Caco-2 (cell line): ENCODE results near the gene PACS2. TPM values are rescaled to one million over a fixed set of nuclear protein-coding genes. Genes with fewer than 3 reads are reported as not detected.

Experiments
- BruUV-seq: library from RNA; stranded (reverse); fragments of 400-500 nt; replicated peaks from 2 replicates; lab custom pipeline; 2021; lab: Mats Ljungman, UMichigan
- CTCF ChIA-PET: fragments of 300-600 bp; sonication (Branson Sonifier 250); formaldehyde crosslinking; loops from one replicate; lab custom pipeline; 2022; ENCODE audit warnings: antibody characterized with exemption; lab: Charles Lee
- POLR2A ChIA-PET: fragments of 300-600 bp; sonication (Branson Sonifier 250); formaldehyde crosslinking; loops from one replicate; lab custom pipeline; 2022; ENCODE audit warnings: antibody characterized with exemption; lab: Charles Lee
- DNase-seq, 2 experiments: peaks; one replicate each; pipeline versions ENCODE4 v3.0.0 to v3.0.0-alpha.2; 2020 to 2022
- H3K27me3 ChIP-seq: replicated peaks from 2 replicates; pipeline ENCODE4 v1.6.0; 2011; ENCODE audit warnings: low read length; ENCODE audit not compliant: control insufficient read depth, insufficient read depth
- H3K36me3 ChIP-seq: 2 replicates; pipeline ENCODE4 v1.5.1; 2011; ENCODE audit warnings: low read length; ENCODE audit not compliant: control insufficient read depth, insufficient read depth
- H3K4me1 ChIP-seq: fragments of 250-450 bp; sonication (Bioruptor Pico); 2 replicates; pipeline ENCODE4 v1.5.1; 2020; ENCODE audit warnings: mild to moderate bottlenecking
- H3K4me3 ChIP-seq: 2 replicates; pipeline ENCODE4 v1.5.1; 2011; ENCODE audit warnings: low read depth, mild to moderate bottlenecking, control low read depth, low read length
- H3K9me3 ChIP-seq: fragments of 250-450 bp; sonication (Bioruptor Pico); 2 replicates; pipeline ENCODE4 v1.5.1; 2020; ENCODE audit warnings: mild to moderate bottlenecking, moderate library complexity
- H3K27ac Mint-ChIP-seq: one replicate; pipeline ENCODE4 v1.8.0; 2022; ENCODE audit warnings: mixed read lengths; ENCODE audit not compliant: unreplicated experiment
- H3K27me3 Mint-ChIP-seq: one replicate; pipeline ENCODE4 v1.8.0; 2022; ENCODE audit warnings: mixed read lengths; ENCODE audit not compliant: insufficient read depth, unreplicated experiment
- H3K36me3 Mint-ChIP-seq: one replicate; pipeline ENCODE4 v1.8.0; 2022; ENCODE audit warnings: mild to moderate bottlenecking, mixed read lengths; ENCODE audit not compliant: insufficient read depth, unreplicated experiment
- H3K4me1 Mint-ChIP-seq: one replicate; pipeline ENCODE4 v1.8.0; 2022; ENCODE audit warnings: low read depth, mixed read lengths; ENCODE audit not compliant: unreplicated experiment
- H3K4me3 Mint-ChIP-seq: one replicate; pipeline ENCODE4 v1.8.0; 2022; ENCODE audit warnings: mild to moderate bottlenecking, moderate library complexity, mixed read lengths; ENCODE audit not compliant: unreplicated experiment
- H3K9me3 Mint-ChIP-seq: one replicate; pipeline ENCODE4 v1.8.0; 2022; ENCODE audit warnings: mixed read lengths; ENCODE audit not compliant: unreplicated experiment
- intact Hi-C: fragments of 100-400 bp; cut with micrococcal nuclease; formaldehyde crosslinking; loops from one replicate; pipeline ENCODE4 v1.10.0; 2022; ENCODE audit not compliant: unreplicated experiment
- total RNA-seq: library from RNA; stranded (reverse); gene quantifications from 2 replicates; pipeline ENCODE4 v1.2.3, GENCODE V29; 2022
- TF ChIP-seq, protein P1 (sequence below), 2 experiments: fragments of 200-600 bp in 1 of 2; IDR thresholded peaks; 1 replicate in 1 of 2; 2 replicates in 1 of 2; pipeline versions ENCODE4 v1.5.1 to v1.8.0; 2011 to 2022; ENCODE audit warnings: antibody characterized with exemption in 1 of 2, control low read depth in 1 of 2, inconsistent platforms in 1 of 2, low read depth in 1 of 2, low read length in 1 of 2, mild to moderate bottlenecking in 1 of 2, moderate library complexity in 1 of 2; ENCODE audit not compliant: insufficient read depth in 1 of 2, severe bottlenecking in 1 of 2, unreplicated experiment in 1 of 2

PACS2 gene
- total RNA-seq, 1 experiment from 2014 or later = 58.1 TPM

DNA sequence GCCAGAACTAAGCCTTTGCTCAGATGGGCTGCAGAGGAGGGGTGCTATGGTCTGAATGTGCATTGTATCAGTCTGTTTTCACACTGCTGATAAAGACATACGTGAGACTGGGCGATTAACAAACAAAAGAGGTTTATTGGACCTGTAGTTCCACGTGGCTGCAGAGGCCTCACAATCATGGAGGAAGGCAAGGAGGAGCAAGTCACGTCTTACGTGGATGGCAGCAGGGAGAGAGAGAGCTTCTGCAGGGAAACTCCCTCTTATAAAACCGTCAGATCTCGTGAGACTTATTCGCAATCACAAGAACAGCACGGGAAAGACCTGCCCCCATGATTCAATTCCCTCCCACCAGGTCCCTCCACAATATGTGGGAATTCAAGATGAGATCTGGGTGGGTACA is 10.0 kb upstream of the PACS2 start:
- Histone ChIP-seq H3K9me3 (no peaks in the 10 kb centered on the region), H3K4me3 (no peak overlapping the region), H3K4me1 (no peaks in the 10 kb centered on the region), H3K36me3 (no peaks in the 10 kb centered on the region), H3K27me3 (no peaks in the 10 kb centered on the region)
- CTCF ChIA-PET = no interaction called here
- no peaks in the 10 kb centered on the region for H3K27me3 Mint-ChIP-seq
- intact Hi-C loops = no loop called here
- TF ChIP-seq, protein P1, sequence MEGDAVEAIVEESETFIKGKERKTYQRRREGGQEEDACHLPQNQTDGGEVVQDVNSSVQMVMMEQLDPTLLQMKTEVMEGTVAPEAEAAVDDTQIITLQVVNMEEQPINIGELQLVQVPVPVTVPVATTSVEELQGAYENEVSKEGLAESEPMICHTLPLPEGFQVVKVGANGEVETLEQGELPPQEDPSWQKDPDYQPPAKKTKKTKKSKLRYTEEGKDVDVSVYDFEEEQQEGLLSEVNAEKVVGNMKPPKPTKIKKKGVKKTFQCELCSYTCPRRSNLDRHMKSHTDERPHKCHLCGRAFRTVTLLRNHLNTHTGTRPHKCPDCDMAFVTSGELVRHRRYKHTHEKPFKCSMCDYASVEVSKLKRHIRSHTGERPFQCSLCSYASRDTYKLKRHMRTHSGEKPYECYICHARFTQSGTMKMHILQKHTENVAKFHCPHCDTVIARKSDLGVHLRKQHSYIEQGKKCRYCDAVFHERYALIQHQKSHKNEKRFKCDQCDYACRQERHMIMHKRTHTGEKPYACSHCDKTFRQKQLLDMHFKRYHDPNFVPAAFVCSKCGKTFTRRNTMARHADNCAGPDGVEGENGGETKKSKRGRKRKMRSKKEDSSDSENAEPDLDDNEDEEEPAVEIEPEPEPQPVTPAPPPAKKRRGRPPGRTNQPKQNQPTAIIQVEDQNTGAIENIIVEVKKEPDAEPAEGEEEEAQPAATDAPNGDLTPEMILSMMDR (IDR thresholded peaks at IDR 0.05; ENCODE audit: insufficient read depth in 1 of 2, low read depth in 1 of 2, low read length in 1 of 2, severe bottlenecking in 1 of 2, unreplicated experiment in 1 of 2) = no peak
- no peaks in the 10 kb centered on the region for H3K36me3 Mint-ChIP-seq
- BruUV-seq = no TSS peak
- POLR2A ChIA-PET = no interaction called here
- H3K4me3 Mint-ChIP-seq = no peak overlapping the region
- no peaks in the 10 kb centered on the region for H3K9me3 Mint-ChIP-seq
- H3K4me1 Mint-ChIP-seq = peaks cover 7% of the 10 kb centered on the region
- DNase-seq = no peak
- no peak overlapping the region for H3K27ac Mint-ChIP-seq

DNA sequence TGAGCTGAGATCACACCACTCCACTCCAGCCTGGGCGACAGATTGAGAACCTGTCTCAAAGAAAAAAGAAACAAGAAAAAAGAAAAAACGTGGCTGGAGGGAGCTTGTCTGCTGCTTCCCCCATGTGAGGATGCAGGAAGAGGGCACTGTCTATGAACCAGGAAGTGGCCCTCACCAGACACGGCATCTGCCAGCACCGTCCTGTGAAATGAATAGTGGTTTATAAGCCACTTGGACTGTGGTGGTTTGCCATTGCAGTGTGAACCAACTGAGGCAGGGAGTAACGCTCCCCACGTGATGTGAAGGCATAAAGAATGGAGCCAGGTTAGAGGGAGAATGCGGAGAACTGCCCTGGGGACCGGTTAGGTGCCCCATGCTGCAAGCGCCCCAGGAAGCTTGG is 9.2 kb upstream of the PACS2 start:
- H3K36me3 Mint-ChIP-seq = no peaks in the 10 kb centered on the region
- Histone ChIP-seq H3K4me1 (no peaks in the 10 kb centered on the region), H3K27me3 (no peaks in the 10 kb centered on the region), H3K36me3 (no peaks in the 10 kb centered on the region), H3K9me3 (no peaks in the 10 kb centered on the region), H3K4me3 (no peak overlapping the region)
- CTCF ChIA-PET = interaction anchor here (0.6 kb wide), 1 partner anchor 29 kb away, joined by 3 read pairs; no protein-coding TSS in a partner anchor
- no TSS peak for BruUV-seq
- intact Hi-C loops = no loop called here
- no peak overlapping the region for H3K27ac Mint-ChIP-seq
- TF ChIP-seq, protein P1 (IDR thresholded peaks at IDR 0.05; ENCODE audit: insufficient read depth in 1 of 2, low read depth in 1 of 2, low read length in 1 of 2, severe bottlenecking in 1 of 2, unreplicated experiment in 1 of 2) = no peak
- DNase-seq = no peak
- POLR2A ChIA-PET = no interaction called here
- no peak overlapping the region for H3K4me3 Mint-ChIP-seq
- no peaks in the 10 kb centered on the region for H3K27me3 Mint-ChIP-seq
- H3K9me3 Mint-ChIP-seq = no peaks in the 10 kb centered on the region
- peaks cover 7% of the 10 kb centered on the region for H3K4me1 Mint-ChIP-seq

DNA sequence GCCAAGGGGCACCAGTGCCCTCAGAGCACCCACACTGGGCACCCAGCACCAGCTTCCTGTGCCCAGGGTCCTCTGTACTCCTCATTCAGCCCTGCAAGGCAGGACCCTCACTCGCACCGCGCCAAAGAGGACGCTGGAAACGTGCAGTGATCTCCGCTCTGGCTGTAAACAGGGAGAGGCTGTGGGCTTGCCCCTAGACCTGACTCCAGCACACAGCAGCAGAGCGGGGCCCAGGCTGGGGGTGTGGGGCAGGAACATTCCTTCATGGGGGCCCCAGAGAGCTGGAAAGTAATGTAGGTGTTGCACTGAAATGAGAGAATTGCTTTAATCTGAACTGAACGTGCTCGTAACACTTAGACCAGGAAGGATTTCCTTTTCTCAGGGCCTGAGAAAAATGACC is 8.8 kb upstream of the PACS2 start:
- no peak overlapping the region for H3K4me3 Mint-ChIP-seq
- no peaks in the 10 kb centered on the region for H3K36me3 Mint-ChIP-seq
- Histone ChIP-seq H3K36me3 (no peaks in the 10 kb centered on the region), H3K4me1 (no peaks in the 10 kb centered on the region), H3K27me3 (no peaks in the 10 kb centered on the region), H3K9me3 (no peaks in the 10 kb centered on the region), H3K4me3 (no peak overlapping the region)
- H3K4me1 Mint-ChIP-seq = peaks cover 7% of the 10 kb centered on the region
- H3K27me3 Mint-ChIP-seq = no peaks in the 10 kb centered on the region
- intact Hi-C loops = no loop called here
- POLR2A ChIA-PET = no interaction called here
- CTCF ChIA-PET = interaction anchor here (0.6 kb wide), 1 partner anchor 29 kb away, joined by 3 read pairs; no protein-coding TSS in a partner anchor
- no peak for DNase-seq
- BruUV-seq = no TSS peak
- H3K27ac Mint-ChIP-seq = no peak overlapping the region
- no peaks in the 10 kb centered on the region for H3K9me3 Mint-ChIP-seq
- TF ChIP-seq, protein P1 (IDR thresholded peaks at IDR 0.05; ENCODE audit: insufficient read depth in 1 of 2, low read depth in 1 of 2, low read length in 1 of 2, severe bottlenecking in 1 of 2, unreplicated experiment in 1 of 2) = no peak
